Esophagus muscularis mucosa (tissue), 4 donors: Measurements from ENCODE around the gene ACSF3. TPM values are rescaled to one million over a fixed set of nuclear protein-coding genes. Genes with fewer than 3 reads are reported as not detected.

Experiments used
- DNase-seq: peaks from one replicate; pipeline ENCODE4 v3.0.0-alpha.2; 2017; ENCODE audit errors: extremely low spot score
- H3K27ac ChIP-seq, 4 donors: fragments of 200-600 bp; sonication (generic); replicated peaks in 1 of 4; 1 replicate in 3 of 4; 2 replicates in 1 of 4; pipeline ENCODE4 v1.5.1; 2016 to 2019; ENCODE audit warnings: mild to moderate bottlenecking in 1 of 4
- H3K27me3 ChIP-seq, 4 donors: fragments of 200-600 bp; sonication (generic); one replicate each; pipeline versions ENCODE4 v1.5.1 to v1.6.0; 2016 to 2019
- H3K36me3 ChIP-seq, 4 donors: fragments of 200-600 bp; sonication (generic); one replicate each; pipeline ENCODE4 v1.5.1; 2016 to 2019
- H3K4me1 ChIP-seq, 4 donors: fragments of 200-600 bp; sonication (generic); one replicate each; pipeline ENCODE4 v1.5.1; 2016 to 2019
- H3K4me3 ChIP-seq, 4 donors: fragments of 200-600 bp; sonication (generic); 1 replicate in 2 of 4; 2 replicates in 2 of 4; pipeline ENCODE4 v1.5.1; 2016 to 2019; ENCODE audit warnings: mild to moderate bottlenecking in 4 of 4, moderate library complexity in 1 of 4
- H3K9me3 ChIP-seq, 4 donors: fragments of 200-600 bp; sonication (generic); 1 replicate in 3 of 4; 2 replicates in 1 of 4; pipeline ENCODE4 v1.5.1; 2016 to 2019
- CTCF ChIP-seq, 3 experiments: fragments of 200-600 bp in 2 of 3; fragments of 450-650 bp in 1 of 3; sonication (generic) in 2 of 3; IDR thresholded peaks; one replicate each; pipeline ENCODE4 v1.5.1; 2017 to 2019; ENCODE audit warnings: antibody characterized with exemption in 3 of 3, mild to moderate bottlenecking in 2 of 3, moderate library complexity in 1 of 3
- EP300 ChIP-seq: sonication (generic); formaldehyde crosslinking; IDR thresholded peaks from one replicate; pipeline ENCODE4 v1.6.1; 2017; ENCODE audit warnings: antibody characterized with exemption
- POLR2A ChIP-seq: fragments of 450-650 bp; IDR thresholded peaks from one replicate; pipeline ENCODE4 v1.6.1; 2017; ENCODE audit warnings: antibody characterized with exemption, moderate library complexity, mild to moderate bottlenecking, low read depth
- POLR2AphosphoS5 ChIP-seq, 2 donors: sonication (generic); formaldehyde crosslinking; IDR thresholded peaks; one replicate each; pipeline ENCODE4 v1.6.1; 2017; ENCODE audit warnings: antibody characterized with exemption in 2 of 2
- WGBS: methylation state at CpG from one replicate; pipeline ENCODE4 v1.1.5; 2018; 5-methylcytosine and 5-hydroxymethylcytosine counted together
- intact Hi-C: fragments of 100-400 bp; cut with DNase I; formaldehyde crosslinking; loops from one replicate; pipeline ENCODE4 v1.15.1; 2023
- total RNA-seq, 4 donors: library from RNA; depleted of rRNA; stranded (reverse); fragments of >200 nt; gene quantifications; one replicate each; pipeline versions ENCODE4 v1.1.0 to v1.2.1, GENCODE V29; 2016

The ACSF3 gene
- total RNA-seq, 4 donors from 2014 or later: 23.5 to 29.8 (median 27.2) TPM

- Histone ChIP-seq H3K27me3 (no peaks in the 10 kb centered on the region), H3K36me3 (peaks cover 23 to 94% (median 78%) of the 10 kb centered on the region in 4 donors), H3K4me1 (no peaks in the 10 kb centered on the region), H3K9me3 (no peaks in the 10 kb centered on the region), H3K4me3 (no peak overlapping the region), H3K27ac (no peak overlapping the region)
- intact Hi-C loops: no loop called here
- 96% methylated on average over 12 of the region's 13 CpGs for WGBS
- no peak for DNase-seq
- TF ChIP-seq CTCF (IDR thresholded peaks at IDR 0.05): no peak
- TF ChIP-seq EP300: no peak
- no peak for TF ChIP-seq POLR2A
- no peak for TF ChIP-seq POLR2AphosphoS5 (IDR thresholded peaks at IDR 0.05)
Observed at GRCh38 chr16:89142474-89143195, 49.0 kb downstream of the ACSF3 start.

GRCh38 chr16:89143201-89143741, 49.6 kb downstream of the ACSF3 start:
- H3K27ac ChIP-seq: no peak overlapping the region
- WGBS: 93% methylated on average over 3 of the region's 17 CpGs
- H3K4me1 ChIP-seq: no peaks in the 10 kb centered on the region
- peaks cover 23 to 92% (median 78%) of the 10 kb centered on the region in 4 donors for H3K36me3 ChIP-seq
- no peak for DNase-seq
- no peaks in the 10 kb centered on the region for H3K27me3 ChIP-seq
- TF ChIP-seq POLR2AphosphoS5 (IDR thresholded peaks at IDR 0.05) (no peak), CTCF (IDR thresholded peaks at IDR 0.05) (no peak), EP300 (no peak), POLR2A (no peak)
- no peaks in the 10 kb centered on the region for H3K9me3 ChIP-seq
- intact Hi-C loops: no loop called here
- H3K4me3 ChIP-seq: no peak overlapping the region

GRCh38 chr16:89143911-89144675, 50.4 kb downstream of the ACSF3 start:
- H3K4me3 ChIP-seq: no peak overlapping the region
- intact Hi-C loops: no loop called here
- H3K9me3 ChIP-seq: no peaks in the 10 kb centered on the region
- WGBS: 84% methylated on average over 21 of the region's 22 CpGs
- H3K27ac ChIP-seq: no peak overlapping the region
- no peaks in the 10 kb centered on the region for H3K27me3 ChIP-seq
- TF ChIP-seq EP300 (no peak), POLR2A (no peak)
- H3K4me1 ChIP-seq: no peaks in the 10 kb centered on the region
- peaks cover 23 to 92% (median 78%) of the 10 kb centered on the region in 4 donors for H3K36me3 ChIP-seq
- no peak for DNase-seq

GRCh38 chr16:89144681-89145080, 51.0 kb downstream of the ACSF3 start:
- Histone ChIP-seq H3K27ac (no peak overlapping the region), H3K9me3 (no peaks in the 10 kb centered on the region), H3K4me3 (no peak overlapping the region), H3K4me1 (no peaks in the 10 kb centered on the region), H3K27me3 (no peaks in the 10 kb centered on the region), H3K36me3 (peaks cover 26 to 95% (median 80%) of the 10 kb centered on the region in 4 donors)
- no peak for DNase-seq
- WGBS: 79% methylated on average over 6 of the region's 6 CpGs
- no peak for TF ChIP-seq POLR2AphosphoS5 (IDR thresholded peaks at IDR 0.05)
- no peak for TF ChIP-seq EP300
- TF ChIP-seq CTCF (IDR thresholded peaks at IDR 0.05): no peak
- no peak for TF ChIP-seq POLR2A
- intact Hi-C loops: no loop called here

GRCh38 chr16:89145406-89146161, 51.9 kb downstream of the ACSF3 start:
- intact Hi-C loops: no loop called here
- WGBS: 98% methylated on average over 18 of the region's 25 CpGs
- Histone ChIP-seq H3K9me3 (no peaks in the 10 kb centered on the region), H3K36me3 (peaks cover 26 to 95% (median 80%) of the 10 kb centered on the region in 4 donors), H3K27me3 (no peaks in the 10 kb centered on the region), H3K27ac (no peak overlapping the region), H3K4me1 (no peaks in the 10 kb centered on the region), H3K4me3 (no peak overlapping the region)
- no peak for DNase-seq
- TF ChIP-seq POLR2A (no peak), EP300 (no peak), CTCF (IDR thresholded peaks at IDR 0.05) (no peak), POLR2AphosphoS5 (IDR thresholded peaks at IDR 0.05) (no peak)
